Hepatocyte (in vitro differentiated cells): Measurements from ENCODE around the gene MED13L. TPM values are rescaled to one million over a fixed set of nuclear protein-coding genes. Genes with fewer than 3 reads are reported as not detected.

ENCODE experiments used
- DNase-seq: peaks from one replicate; pipeline ENCODE4 v3.0.0-alpha.2; 2016; ENCODE audit warnings: low spot score
- H2AFZ ChIP-seq: fragments of 200-600 bp; sonication (generic); 2 replicates; pipeline ENCODE4 v1.6.0; 2016; ENCODE audit warnings: antibody characterized with exemption, mild to moderate bottlenecking
- H3K27ac ChIP-seq: fragments of 200-600 bp; sonication (generic); 2 replicates; pipeline ENCODE4 v1.5.1; 2016; ENCODE audit warnings: mild to moderate bottlenecking
- H3K27me3 ChIP-seq: fragments of 200-600 bp; sonication (generic); 2 replicates; pipeline ENCODE4 v1.6.1; 2016
- H3K36me3 ChIP-seq: fragments of 200-600 bp; sonication (generic); replicated peaks from 2 replicates; pipeline ENCODE4 v1.5.1; 2016; ENCODE audit warnings: low read depth; ENCODE audit not compliant: insufficient read depth
- H3K4me1 ChIP-seq: fragments of 200-600 bp; sonication (generic); 2 replicates; pipeline ENCODE4 v1.5.1; 2016; ENCODE audit warnings: mild to moderate bottlenecking, moderate library complexity; ENCODE audit not compliant: insufficient read depth
- H3K4me2 ChIP-seq: fragments of 200-600 bp; sonication (generic); 2 replicates; pipeline ENCODE4 v1.6.0; 2016
- H3K4me3 ChIP-seq: fragments of 200-600 bp; sonication (generic); 2 replicates; pipeline ENCODE4 v1.5.1; 2016; ENCODE audit warnings: mild to moderate bottlenecking
- H3K79me2 ChIP-seq: fragments of 200-600 bp; sonication (generic); 2 replicates; pipeline ENCODE4 v1.6.0; 2017; ENCODE audit warnings: mild to moderate bottlenecking
- H3K9me2 ChIP-seq: fragments of 200-600 bp; sonication (generic); replicated peaks from 2 replicates; pipeline ENCODE4 v1.6.0; 2017; ENCODE audit warnings: mild to moderate bottlenecking; ENCODE audit not compliant: insufficient read depth
- H3K9me3 ChIP-seq: fragments of 200-600 bp; sonication (generic); 2 replicates; pipeline ENCODE4 v1.5.1; 2016; ENCODE audit warnings: low read depth, mild to moderate bottlenecking
- H4K20me1 ChIP-seq: fragments of 200-600 bp; sonication (generic); 2 replicates; pipeline ENCODE4 v1.6.0; 2016; ENCODE audit warnings: mild to moderate bottlenecking; ENCODE audit not compliant: insufficient read depth, poor library complexity, severe bottlenecking
- EZH2 ChIP-seq: fragments of 200-600 bp; sonication (generic); IDR thresholded peaks from 2 replicates; pipeline ENCODE4 v1.6.1; 2016; ENCODE audit warnings: antibody characterized with exemption, mild to moderate bottlenecking, borderline replicate concordance
- EZH2phosphoT487 ChIP-seq: fragments of 200-600 bp; sonication (generic); IDR thresholded peaks from one replicate; pipeline ENCODE4 v1.6.1; 2018; ENCODE audit warnings: antibody characterized with exemption, mild to moderate bottlenecking, low read depth, moderate library complexity; ENCODE audit not compliant: unreplicated experiment, severe bottlenecking
- WGBS: methylation state at CpG from one replicate; pipeline ENCODE4 v1.1.6; 2016; ENCODE audit warnings: low lambda C conversion rate; ENCODE audit errors: missing lambda C conversion rate; 5-methylcytosine and 5-hydroxymethylcytosine counted together
- polyA plus RNA-seq: library from polyadenylated mRNA; unstranded; fragments of >200 nt; fragmentation: Nextera tagmentation; extraction: Ambion mirVana; gene quantifications from 2 replicates; pipeline ENCODE4 v1.2.1, GENCODE V29; 2016
- total RNA-seq: library from RNA; depleted of rRNA; stranded (reverse); fragments of >200 nt; gene quantifications from 2 replicates; pipeline ENCODE4 v1.2.3, GENCODE V29; 2014
- TF ChIP-seq, protein P1 (sequence below): fragments of 200-600 bp; sonication (generic); IDR thresholded peaks from 2 replicates; pipeline ENCODE4 v1.5.1; 2016; ENCODE audit warnings: antibody characterized with exemption, mild to moderate bottlenecking; ENCODE audit not compliant: poor library complexity

The MED13L gene
- total and polyA plus RNA-seq, 2 experiments from 2014 or later: 23.7 to 135 TPM

DNA sequence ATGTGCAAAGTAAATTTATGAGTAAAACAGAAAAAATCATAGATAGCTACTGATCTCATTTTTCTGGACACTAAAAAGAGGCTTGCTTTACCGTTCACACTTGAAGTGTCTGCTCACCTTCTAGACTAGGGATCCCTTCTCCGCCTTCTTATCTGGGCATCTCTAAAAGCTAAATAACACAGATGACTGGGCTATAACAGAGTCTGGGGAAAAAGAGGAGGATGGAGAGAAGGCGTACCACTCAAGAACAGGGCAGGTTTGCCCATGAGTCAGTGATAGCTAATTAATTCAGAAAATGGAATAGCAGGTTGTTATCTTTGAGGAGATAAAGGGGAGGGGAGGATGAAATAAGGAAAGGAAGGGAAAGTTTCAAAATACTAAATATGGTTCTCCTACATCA, 185.3 kb downstream of the MED13L start:
- peaks cover 71% of the 10 kb centered on the region for H3K79me2 ChIP-seq
- no peak overlapping the region for H2AFZ ChIP-seq
- no peak for DNase-seq
- H3K9me2 ChIP-seq: no peaks in the 10 kb centered on the region
- H3K27ac ChIP-seq: no peak overlapping the region
- TF ChIP-seq EZH2phosphoT487: no peak
- TF ChIP-seq, protein P1, sequence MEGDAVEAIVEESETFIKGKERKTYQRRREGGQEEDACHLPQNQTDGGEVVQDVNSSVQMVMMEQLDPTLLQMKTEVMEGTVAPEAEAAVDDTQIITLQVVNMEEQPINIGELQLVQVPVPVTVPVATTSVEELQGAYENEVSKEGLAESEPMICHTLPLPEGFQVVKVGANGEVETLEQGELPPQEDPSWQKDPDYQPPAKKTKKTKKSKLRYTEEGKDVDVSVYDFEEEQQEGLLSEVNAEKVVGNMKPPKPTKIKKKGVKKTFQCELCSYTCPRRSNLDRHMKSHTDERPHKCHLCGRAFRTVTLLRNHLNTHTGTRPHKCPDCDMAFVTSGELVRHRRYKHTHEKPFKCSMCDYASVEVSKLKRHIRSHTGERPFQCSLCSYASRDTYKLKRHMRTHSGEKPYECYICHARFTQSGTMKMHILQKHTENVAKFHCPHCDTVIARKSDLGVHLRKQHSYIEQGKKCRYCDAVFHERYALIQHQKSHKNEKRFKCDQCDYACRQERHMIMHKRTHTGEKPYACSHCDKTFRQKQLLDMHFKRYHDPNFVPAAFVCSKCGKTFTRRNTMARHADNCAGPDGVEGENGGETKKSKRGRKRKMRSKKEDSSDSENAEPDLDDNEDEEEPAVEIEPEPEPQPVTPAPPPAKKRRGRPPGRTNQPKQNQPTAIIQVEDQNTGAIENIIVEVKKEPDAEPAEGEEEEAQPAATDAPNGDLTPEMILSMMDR: no peak
- TF ChIP-seq EZH2: no peak
- no peak overlapping the region for H3K4me2 ChIP-seq
- peaks cover 47% of the 10 kb centered on the region for H4K20me1 ChIP-seq
- no peaks in the 10 kb centered on the region for H3K27me3 ChIP-seq
- H3K4me1 ChIP-seq: no peaks in the 10 kb centered on the region
- no peak overlapping the region for H3K4me3 ChIP-seq
- no peaks in the 10 kb centered on the region for H3K9me3 ChIP-seq
- no peaks in the 10 kb centered on the region for H3K36me3 ChIP-seq
- 91% methylated on average over 3 of the region's 3 CpGs for WGBS

DNA sequence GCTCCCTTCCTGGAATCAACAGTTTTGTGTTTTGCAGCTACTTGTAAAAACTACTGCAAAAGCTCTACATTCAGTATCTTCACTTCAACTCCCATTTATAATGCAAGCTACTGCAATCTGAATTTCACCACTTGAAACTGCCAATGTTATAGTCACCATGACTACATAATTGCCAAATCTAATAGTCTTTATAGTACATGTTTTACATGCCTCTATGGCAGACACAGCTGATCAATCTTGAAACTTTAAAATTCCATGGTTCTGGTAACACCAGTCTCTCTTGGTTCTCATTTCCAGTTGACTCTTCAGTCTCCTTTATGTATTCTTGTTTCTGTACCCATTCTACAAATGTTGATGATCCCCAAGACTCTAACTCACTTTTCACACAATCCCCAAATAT, 185.9 kb downstream of the MED13L start:
- Histone ChIP-seq H3K9me3 (no peaks in the 10 kb centered on the region), H3K4me3 (no peak overlapping the region), H3K36me3 (no peaks in the 10 kb centered on the region), H3K27me3 (no peaks in the 10 kb centered on the region), H3K27ac (no peak overlapping the region), H3K4me1 (no peaks in the 10 kb centered on the region), H3K4me2 (no peak overlapping the region), H3K79me2 (peaks cover 73% of the 10 kb centered on the region), H2AFZ (no peak overlapping the region), H3K9me2 (no peaks in the 10 kb centered on the region), H4K20me1 (peaks cover 52% of the 10 kb centered on the region)
- DNase-seq: no peak
- TF ChIP-seq EZH2 (no peak), EZH2phosphoT487 (no peak)
- TF ChIP-seq, protein P1: no peak

DNA sequence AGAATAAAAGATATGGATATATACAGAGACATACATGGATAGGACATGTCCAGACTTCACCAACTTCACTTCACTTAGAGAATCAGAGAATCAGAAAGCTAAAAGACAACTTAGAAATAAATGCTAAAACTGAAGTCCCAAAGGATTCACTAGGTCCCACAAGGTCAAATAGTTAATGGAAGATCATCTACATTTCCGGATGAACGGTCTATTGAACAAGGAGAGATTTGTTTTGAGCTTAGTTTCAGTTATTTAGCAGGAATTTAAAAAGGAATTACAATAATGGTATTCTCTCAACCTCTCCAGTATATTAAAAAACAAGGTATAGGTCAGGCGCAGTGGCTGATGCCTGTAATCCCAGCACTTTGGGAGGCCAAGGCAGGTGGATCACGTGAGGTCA, 187.0 kb downstream of the MED13L start:
- no peaks in the 10 kb centered on the region for H3K36me3 ChIP-seq
- no peak for DNase-seq
- no peak overlapping the region for H2AFZ ChIP-seq
- peaks cover 55% of the 10 kb centered on the region for H4K20me1 ChIP-seq
- H3K27ac ChIP-seq: no peak overlapping the region
- H3K4me2 ChIP-seq: no peak overlapping the region
- H3K9me2 ChIP-seq: no peaks in the 10 kb centered on the region
- H3K79me2 ChIP-seq: peaks cover 75% of the 10 kb centered on the region
- 98% methylated on average over 4 of the region's 4 CpGs for WGBS
- H3K4me3 ChIP-seq: no peak overlapping the region
- TF ChIP-seq, protein P1: no peak
- TF ChIP-seq EZH2phosphoT487: no peak
- no peak for TF ChIP-seq EZH2
- H3K27me3 ChIP-seq: no peaks in the 10 kb centered on the region
- H3K4me1 ChIP-seq: no peaks in the 10 kb centered on the region
- H3K9me3 ChIP-seq: no peaks in the 10 kb centered on the region

DNA sequence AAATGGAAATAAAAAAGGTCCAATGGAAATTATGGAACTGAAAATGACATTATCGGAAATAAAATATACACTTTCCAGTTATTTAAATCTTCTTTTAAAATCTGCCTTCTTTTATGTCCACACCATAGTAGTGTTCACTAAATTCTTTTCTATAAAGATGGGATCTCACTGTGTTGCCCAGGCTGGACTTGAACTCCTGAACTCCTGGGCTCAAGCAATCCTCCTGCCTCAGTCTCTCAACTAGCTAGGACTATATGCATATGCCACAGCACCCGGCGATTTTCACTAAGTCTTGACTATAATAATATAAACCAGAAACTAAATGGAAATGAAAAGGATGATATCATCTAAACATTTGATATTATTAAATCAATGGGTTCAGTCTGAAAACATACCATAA, 188.4 kb downstream of the MED13L start:
- peaks cover 84% of the 10 kb centered on the region for H3K79me2 ChIP-seq
- DNase-seq: no peak
- H3K27ac ChIP-seq: no peak overlapping the region
- no peak overlapping the region for H2AFZ ChIP-seq
- no peaks in the 10 kb centered on the region for H3K9me2 ChIP-seq
- H3K27me3 ChIP-seq: no peaks in the 10 kb centered on the region
- no peak overlapping the region for H3K4me3 ChIP-seq
- no peaks in the 10 kb centered on the region for H3K9me3 ChIP-seq
- 95% methylated on average over 3 of the region's 3 CpGs for WGBS
- no peak overlapping the region for H3K4me2 ChIP-seq
- TF ChIP-seq EZH2phosphoT487 (no peak), EZH2 (no peak)
- TF ChIP-seq, protein P1: no peak
- no peaks in the 10 kb centered on the region for H3K4me1 ChIP-seq
- H3K36me3 ChIP-seq: no peaks in the 10 kb centered on the region
- peaks cover 60% of the 10 kb centered on the region for H4K20me1 ChIP-seq
